Testis (tissue), 3 donors: ENCODE measurements around the gene PRR5L. TPM values are rescaled to one million over a fixed set of nuclear protein-coding genes. Genes with fewer than 3 reads are reported as not detected.

Experiments
- DNase-seq: peaks from one replicate; pipeline ENCODE4 v3.0.0-alpha.2; 2019
- H3K27ac ChIP-seq, 2 donors: fragments of 200-600 bp; sonication (generic); one replicate each; pipeline ENCODE4 v1.5.1; 2019
- H3K27me3 ChIP-seq: fragments of 200-600 bp; sonication (generic); one replicate; pipeline ENCODE4 v1.5.1; 2019
- H3K36me3 ChIP-seq: fragments of 200-600 bp; sonication (generic); one replicate; pipeline ENCODE4 v1.5.1; 2017; ENCODE audit warnings: low read depth; ENCODE audit errors: missing control alignments
- H3K4me1 ChIP-seq: fragments of 200-600 bp; sonication (generic); one replicate; pipeline ENCODE4 v1.5.1; 2019
- H3K4me3 ChIP-seq, 2 donors: fragments of 200-600 bp; sonication (generic); one replicate each; pipeline ENCODE4 v1.5.1; 2017 to 2019
- H3K9me3 ChIP-seq: fragments of 200-600 bp; sonication (generic); one replicate; pipeline ENCODE4 v1.5.1; 2017
- POLR2A ChIP-seq: fragments of 450-650 bp; IDR thresholded peaks from one replicate; pipeline ENCODE4 v1.6.1; 2017; ENCODE audit warnings: antibody characterized with exemption, mild to moderate bottlenecking, moderate library complexity
- WGBS, 2 donors: methylation state at CpG; one replicate each; pipeline ENCODE4 v1.1.5; 2018; 5-methylcytosine and 5-hydroxymethylcytosine counted together
- intact Hi-C: fragments of 100-400 bp; cut with DNase I; formaldehyde crosslinking; loops from one replicate; pipeline ENCODE4 v1.15.1; 2023; ENCODE audit warnings: low total_unique reads
- polyA plus RNA-seq: library from polyadenylated mRNA; stranded (reverse); fragments of 350-450 nt; fragmentation: Illumina TruSeq; extraction: RNeasy Lipid Tissue Mini Kit (QIAGEN cat#74804); gene quantifications from one replicate; pipeline ENCODE4 v1.2.3, GENCODE V29; 2014; ENCODE audit warnings: low read depth, low replicate concordance; ENCODE audit not compliant: insufficient read depth
- total RNA-seq, 2 donors: library from RNA; depleted of rRNA; stranded (reverse); fragments of >200 nt; gene quantifications; one replicate each; pipeline ENCODE4 v1.2.3, GENCODE V29; 2016
- TF ChIP-seq, protein P1 (sequence below), 3 experiments: fragments of 450-650 bp in 2 of 3; fragments of 200-600 bp in 1 of 3; sonication (generic) in 1 of 3; IDR thresholded peaks; one replicate each; pipeline ENCODE4 v1.5.1; 2016 to 2019; ENCODE audit warnings: antibody characterized with exemption in 3 of 3, mild to moderate bottlenecking in 2 of 3, moderate library complexity in 1 of 3

Gene PRR5L
- total and polyA plus RNA-seq, 3 donors from 2014 or later = 8.1 to 15.4 (median 14.7) TPM

DNA sequence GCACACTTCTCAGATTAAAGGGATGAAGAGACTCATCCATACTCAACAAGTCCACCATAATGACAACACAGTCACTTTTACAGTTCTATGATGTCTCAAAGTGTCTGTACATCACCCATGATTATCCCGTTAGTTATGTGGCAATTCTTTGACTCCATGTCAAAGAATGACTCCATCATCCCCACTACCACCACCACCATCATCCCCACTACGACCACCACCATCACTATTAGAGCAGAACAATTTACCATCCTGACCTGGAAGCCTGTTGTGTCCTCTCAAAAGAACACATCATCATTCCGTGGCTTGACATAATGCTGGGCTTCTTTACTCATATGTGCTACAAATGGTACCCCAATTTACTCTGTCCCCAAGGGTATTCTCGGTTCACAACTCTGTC, 13.7 kb downstream of the PRR5L start:
- no peak for TF ChIP-seq POLR2A
- TF ChIP-seq, protein P1, sequence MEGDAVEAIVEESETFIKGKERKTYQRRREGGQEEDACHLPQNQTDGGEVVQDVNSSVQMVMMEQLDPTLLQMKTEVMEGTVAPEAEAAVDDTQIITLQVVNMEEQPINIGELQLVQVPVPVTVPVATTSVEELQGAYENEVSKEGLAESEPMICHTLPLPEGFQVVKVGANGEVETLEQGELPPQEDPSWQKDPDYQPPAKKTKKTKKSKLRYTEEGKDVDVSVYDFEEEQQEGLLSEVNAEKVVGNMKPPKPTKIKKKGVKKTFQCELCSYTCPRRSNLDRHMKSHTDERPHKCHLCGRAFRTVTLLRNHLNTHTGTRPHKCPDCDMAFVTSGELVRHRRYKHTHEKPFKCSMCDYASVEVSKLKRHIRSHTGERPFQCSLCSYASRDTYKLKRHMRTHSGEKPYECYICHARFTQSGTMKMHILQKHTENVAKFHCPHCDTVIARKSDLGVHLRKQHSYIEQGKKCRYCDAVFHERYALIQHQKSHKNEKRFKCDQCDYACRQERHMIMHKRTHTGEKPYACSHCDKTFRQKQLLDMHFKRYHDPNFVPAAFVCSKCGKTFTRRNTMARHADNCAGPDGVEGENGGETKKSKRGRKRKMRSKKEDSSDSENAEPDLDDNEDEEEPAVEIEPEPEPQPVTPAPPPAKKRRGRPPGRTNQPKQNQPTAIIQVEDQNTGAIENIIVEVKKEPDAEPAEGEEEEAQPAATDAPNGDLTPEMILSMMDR (IDR thresholded peaks at IDR 0.05) = no peak
- H3K27ac ChIP-seq = no peak overlapping the region
- 82 to 93% methylated on average over 4 of the region's 4 CpGs for WGBS, 2 donors
- H3K4me1 ChIP-seq = no peaks in the 10 kb centered on the region
- no peak for DNase-seq
- no peaks in the 10 kb centered on the region for H3K27me3 ChIP-seq
- no peaks in the 10 kb centered on the region for H3K9me3 ChIP-seq
- intact Hi-C loops = loop anchor here (5.0 kb wide), 1 partner anchor 168 kb away; no protein-coding TSS in a partner anchor
- H3K4me3 ChIP-seq = no peak overlapping the region
- H3K36me3 ChIP-seq = no peaks in the 10 kb centered on the region

GRCh38 chr11:36311926-36312595, 16.0 kb downstream of the PRR5L start:
- no peak overlapping the region for H3K27ac ChIP-seq
- no peak overlapping the region for H3K4me3 ChIP-seq
- TF ChIP-seq, protein P1 (IDR thresholded peaks at IDR 0.05) = no peak
- TF ChIP-seq POLR2A = no peak
- H3K4me1 ChIP-seq = no peaks in the 10 kb centered on the region
- DNase-seq = no peak
- intact Hi-C loops = no loop called here
- 88 to 95% methylated on average over 4 of the region's 4 CpGs for WGBS, 2 donors
- H3K27me3 ChIP-seq = no peaks in the 10 kb centered on the region
- H3K9me3 ChIP-seq = no peaks in the 10 kb centered on the region
- no peaks in the 10 kb centered on the region for H3K36me3 ChIP-seq

DNA sequence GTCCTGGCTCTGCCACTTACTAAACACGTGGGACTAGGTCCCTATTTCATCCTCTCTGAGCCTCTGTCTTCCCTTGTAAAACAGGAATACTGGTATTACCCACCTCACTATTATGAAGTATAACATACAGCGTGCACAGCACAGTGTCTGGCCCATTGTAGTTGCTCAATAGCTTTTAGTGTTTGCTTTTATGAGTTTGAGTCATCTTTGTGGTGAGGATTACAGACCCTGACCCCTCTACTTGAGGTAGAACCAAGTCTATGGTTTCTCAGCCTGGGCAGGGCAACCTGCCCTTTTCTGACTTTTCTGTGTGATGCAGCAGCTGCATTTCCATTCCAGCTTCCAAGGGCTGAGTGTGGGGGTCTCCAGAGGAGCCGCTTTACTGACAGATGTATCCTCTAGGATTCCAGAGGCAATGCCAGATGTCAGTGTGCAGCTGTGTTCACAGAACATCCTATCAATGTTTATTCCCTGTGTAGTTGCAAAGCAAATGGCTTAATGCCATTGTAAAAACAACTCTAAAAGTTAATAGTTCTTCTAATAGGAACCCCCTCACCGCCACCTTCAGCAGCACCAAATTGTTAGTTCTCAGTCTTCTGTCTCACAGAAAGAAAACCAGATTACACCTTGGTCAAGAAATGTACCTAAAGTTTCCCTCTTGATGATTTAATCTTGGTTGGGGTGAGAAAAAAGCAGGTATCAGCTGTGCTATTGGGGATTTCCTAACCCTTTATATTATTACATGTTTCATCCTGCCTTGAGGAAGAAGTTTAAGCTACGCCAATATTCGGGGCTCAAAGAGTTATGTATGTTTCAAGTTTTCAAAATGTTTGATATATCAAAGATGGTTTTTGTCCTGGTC, 16.8 kb downstream of the PRR5L start:
- intact Hi-C loops = no loop called here
- H3K9me3 ChIP-seq = no peaks in the 10 kb centered on the region
- no peaks in the 10 kb centered on the region for H3K36me3 ChIP-seq
- no peak for TF ChIP-seq POLR2A
- TF ChIP-seq, protein P1 (IDR thresholded peaks at IDR 0.05) = no peak
- no peak overlapping the region for H3K27ac ChIP-seq
- DNase-seq = no peak
- H3K27me3 ChIP-seq = no peaks in the 10 kb centered on the region
- no peak overlapping the region for H3K4me3 ChIP-seq
- no peaks in the 10 kb centered on the region for H3K4me1 ChIP-seq
- 73 to 74% methylated on average over 6 of the region's 6 CpGs for WGBS, 2 donors

DNA sequence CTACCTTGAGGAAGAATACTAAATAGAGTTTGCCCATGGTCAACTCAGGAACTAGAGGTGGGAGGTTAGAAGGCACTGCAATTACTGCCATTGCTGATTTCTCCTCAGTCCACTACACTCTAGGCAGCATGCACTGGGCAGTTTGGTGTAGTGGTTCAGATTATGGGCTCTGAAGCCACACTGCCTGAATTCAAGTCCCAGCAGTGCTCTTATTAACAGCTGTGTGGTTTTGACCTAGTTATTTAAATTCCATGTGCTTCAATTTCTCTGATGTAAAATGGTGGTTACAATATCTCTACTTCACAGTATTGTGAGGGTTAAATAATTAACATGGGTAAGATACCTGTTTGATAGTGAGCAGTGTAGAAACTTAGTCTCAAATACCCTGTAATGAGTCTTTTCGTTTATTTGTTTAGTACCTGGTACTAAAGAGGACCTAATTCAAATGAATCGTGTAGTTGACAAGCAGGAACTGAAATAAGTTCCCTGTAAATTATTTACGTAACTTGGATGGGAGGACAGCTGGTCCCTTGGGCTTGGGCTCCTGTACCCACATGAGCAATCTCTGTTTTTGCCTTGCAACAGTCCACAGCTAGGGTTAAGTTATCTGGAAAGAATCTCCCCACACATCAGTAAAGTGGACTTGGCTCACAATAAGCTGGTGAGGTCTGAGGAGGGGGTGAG, 17.8 kb downstream of the PRR5L start:
- DNase-seq = no peak
- no peak overlapping the region for H3K27ac ChIP-seq
- H3K9me3 ChIP-seq = no peaks in the 10 kb centered on the region
- no peaks in the 10 kb centered on the region for H3K36me3 ChIP-seq
- intact Hi-C loops = no loop called here
- H3K27me3 ChIP-seq = no peaks in the 10 kb centered on the region
- H3K4me1 ChIP-seq = no peaks in the 10 kb centered on the region
- no peak overlapping the region for H3K4me3 ChIP-seq
- 77 to 81% methylated on average over 3 of the region's 3 CpGs for WGBS, 2 donors
- TF ChIP-seq POLR2A = no peak
- TF ChIP-seq, protein P1 (IDR thresholded peaks at IDR 0.05) = no peak
